ENCODE measurements around the gene METTL23.
A peak's percentile ranks its signal among the peaks of the same experiment; 100 is the strongest.
"Not testable (repeated sequence)": the region's sequence is repeated elsewhere in the genome, so short reads cannot be mapped to it uniquely, and the experiment has no call there.

METTL23 gene

GRCh38 chr17:76725580-76726230 lies 934 bp upstream of the METTL23 start:
- Histone ChIP-seq H3K4me3 (ENCODE audit: insufficient read length, low read depth) (peak overlapping the region; percentile 93), H3K4me1 (ENCODE audit: insufficient read depth, insufficient read length) (peaks cover 2% of the 10 kb centered on the region), H3K9me3 (ENCODE audit: insufficient read depth, low read length) (no peaks in the 10 kb centered on the region), H3K9ac (ENCODE audit: insufficient read length, low read depth) (peak overlapping the region; percentile 95), H3K27me3 (ENCODE audit: insufficient read depth, insufficient read length) (no peaks in the 10 kb centered on the region), H3K36me3 (ENCODE audit: insufficient read depth, insufficient read length, low read length) (peaks cover 61% of the 10 kb centered on the region)
- DNase-seq (ENCODE audit: low read depth, low spot score), result no peak
- TF ChIP-seq ZNF274 (IDR thresholded peaks at IDR 0.05; ENCODE audit: low read depth, low read length) (no peak), YY1 (IDR thresholded peaks at IDR 0.05; ENCODE audit: insufficient read depth, insufficient read length) (no peak), SUZ12 (IDR thresholded peaks at IDR 0.05; ENCODE audit: extremely low read depth, insufficient read depth, insufficient read length) (no peak)

GRCh38 chr17:76726231-76726775 lies 336 bp upstream of the METTL23 start, which contains the start of gene JMJD6:
TSS of gene JMJD6 (minus strand) at chr17:76726606. CDS start at chr17:76726475, 131 bp downstream.
- peak within 1 kb of the TSS; percentile 99 for H3K9ac ChIP-seq (ENCODE audit: insufficient read length, low read depth)
- no peaks in the 10 kb centered on the region for H3K27me3 ChIP-seq (ENCODE audit: insufficient read depth, insufficient read length)
- no peaks in the 10 kb centered on the region for H3K9me3 ChIP-seq (ENCODE audit: insufficient read depth, low read length)
- H3K36me3 ChIP-seq (ENCODE audit: insufficient read depth, insufficient read length, low read length), result peaks cover 55% of the 10 kb centered on the region
- DNase-seq (ENCODE audit: low read depth, low spot score), result peak; percentile 86
- peaks cover 2% of the 10 kb centered on the region for H3K4me1 ChIP-seq (ENCODE audit: insufficient read depth, insufficient read length)
- TF ChIP-seq ZNF274 (IDR thresholded peaks at IDR 0.05; ENCODE audit: low read depth, low read length) (no peak), SUZ12 (IDR thresholded peaks at IDR 0.05; ENCODE audit: extremely low read depth, insufficient read depth, insufficient read length) (no peak), YY1 (IDR thresholded peaks at IDR 0.05; ENCODE audit: insufficient read depth, insufficient read length) (peak; percentile 91)
- H3K4me3 ChIP-seq (ENCODE audit: insufficient read length, low read depth), result peak within 1 kb of the TSS; percentile 95

GRCh38 chr17:76727745-76728456 lies 1.3 kb downstream of the METTL23 start:
- Histone ChIP-seq H3K4me3 (ENCODE audit: insufficient read length, low read depth) (peak overlapping the region; percentile 95), H3K9me3 (ENCODE audit: insufficient read depth, low read length) (no peaks in the 10 kb centered on the region), H3K4me1 (ENCODE audit: insufficient read depth, insufficient read length) (peaks cover 2% of the 10 kb centered on the region), H3K36me3 (ENCODE audit: insufficient read depth, insufficient read length, low read length) (peaks cover 46% of the 10 kb centered on the region), H3K9ac (ENCODE audit: insufficient read length, low read depth) (peak overlapping the region; percentile 99), H3K27me3 (ENCODE audit: insufficient read depth, insufficient read length) (no peaks in the 10 kb centered on the region)
- DNase-seq (ENCODE audit: low read depth, low spot score), result no peak
- TF ChIP-seq YY1 (IDR thresholded peaks at IDR 0.05; ENCODE audit: insufficient read depth, insufficient read length), result no peak
- TF ChIP-seq SUZ12 (IDR thresholded peaks at IDR 0.05; ENCODE audit: extremely low read depth, insufficient read depth, insufficient read length), result no peak
- TF ChIP-seq ZNF274 (IDR thresholded peaks at IDR 0.05; ENCODE audit: low read depth, low read length), result no peak

GRCh38 chr17:76731800-76732733 lies 5.4 kb downstream of the METTL23 start:
- not testable (repeated sequence) for H3K4me1 ChIP-seq (ENCODE audit: insufficient read depth, insufficient read length); H3K9ac ChIP-seq (ENCODE audit: insufficient read length, low read depth); H3K4me3 ChIP-seq (ENCODE audit: insufficient read length, low read depth); DNase-seq (ENCODE audit: low read depth, low spot score); H3K27me3 ChIP-seq (ENCODE audit: insufficient read depth, insufficient read length); H3K9me3 ChIP-seq (ENCODE audit: insufficient read depth, low read length)
- H3K36me3 ChIP-seq (ENCODE audit: insufficient read depth, insufficient read length, low read length), result peaks cover 61% of the 10 kb centered on the region

- Histone ChIP-seq H3K9ac (ENCODE audit: insufficient read length, low read depth) (no peak overlapping the region), H3K27me3 (ENCODE audit: insufficient read depth, insufficient read length) (no peaks in the 10 kb centered on the region), H3K4me3 (ENCODE audit: insufficient read length, low read depth) (no peak overlapping the region), H3K9me3 (ENCODE audit: insufficient read depth, low read length) (no peaks in the 10 kb centered on the region), H3K36me3 (ENCODE audit: insufficient read depth, insufficient read length, low read length) (peaks cover 58% of the 10 kb centered on the region), H3K4me1 (ENCODE audit: insufficient read depth, insufficient read length) (no peaks in the 10 kb centered on the region)
- no peak for DNase-seq (ENCODE audit: low read depth, low spot score)
- TF ChIP-seq YY1 (IDR thresholded peaks at IDR 0.05; ENCODE audit: insufficient read depth, insufficient read length) (no peak), SUZ12 (IDR thresholded peaks at IDR 0.05; ENCODE audit: extremely low read depth, insufficient read depth, insufficient read length) (no peak), ZNF274 (IDR thresholded peaks at IDR 0.05; ENCODE audit: low read depth, low read length) (no peak)
Measured at GRCh38 chr17:76732734-76733617, 6.3 kb downstream of the METTL23 start.

- H3K4me1 ChIP-seq (ENCODE audit: insufficient read depth, insufficient read length), result no peaks in the 10 kb centered on the region
- TF ChIP-seq SUZ12 (IDR thresholded peaks at IDR 0.05; ENCODE audit: extremely low read depth, insufficient read depth, insufficient read length) (no peak), YY1 (IDR thresholded peaks at IDR 0.05; ENCODE audit: insufficient read depth, insufficient read length) (no peak), ZNF274 (IDR thresholded peaks at IDR 0.05; ENCODE audit: low read depth, low read length) (no peak)
- H3K4me3 ChIP-seq (ENCODE audit: insufficient read length, low read depth), result no peak overlapping the region
- no peaks in the 10 kb centered on the region for H3K9me3 ChIP-seq (ENCODE audit: insufficient read depth, low read length)
- DNase-seq (ENCODE audit: low read depth, low spot score), result no peak
- H3K27me3 ChIP-seq (ENCODE audit: insufficient read depth, insufficient read length), result no peaks in the 10 kb centered on the region
- peaks cover 58% of the 10 kb centered on the region for H3K36me3 ChIP-seq (ENCODE audit: insufficient read depth, insufficient read length, low read length)
- no peak overlapping the region for H3K9ac ChIP-seq (ENCODE audit: insufficient read length, low read depth)
Measured at GRCh38 chr17:76733618-76733957, 6.9 kb downstream of the METTL23 start.

All from NT2/D1 (cell line).